ENCODE data around the gene SERPINC1.

The SERPINC1 gene

DNA sequence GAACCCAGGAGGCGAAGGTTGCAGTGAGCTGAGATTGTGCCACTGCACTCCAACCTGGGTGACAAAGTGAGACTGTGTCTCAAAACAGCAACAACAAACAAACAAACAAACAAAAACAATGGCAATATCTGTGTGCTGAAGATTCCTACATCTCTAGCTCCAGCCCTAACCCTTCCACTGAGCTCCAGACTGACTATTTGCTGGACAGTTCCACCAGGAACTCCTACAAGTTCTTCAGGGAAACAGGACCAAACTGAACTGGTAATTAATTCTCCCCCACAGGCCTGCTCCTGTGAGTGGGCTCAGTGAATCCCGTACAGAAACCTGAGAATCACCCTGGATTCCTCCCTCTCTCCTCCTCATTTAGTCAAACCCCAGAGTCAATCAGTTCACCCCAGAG is 1.5 kb downstream of the SERPINC1 start:
- peak; percentile 3 for DNase-seq (ENCODE audit: low read depth)
- TF ChIP-seq CTCF (IDR thresholded peaks at IDR 0.05; ENCODE audit: low read length, missing control alignments) = no peak
- H3K4me3 ChIP-seq (replicated peaks; ENCODE audit: low read depth, low read length) = no peak overlapping the region

GRCh38 chr1:173914366-173914871 is 2.7 kb downstream of the SERPINC1 start:
- peak; percentile 29 for DNase-seq (ENCODE audit: low read depth)
- H3K4me3 ChIP-seq (replicated peaks; ENCODE audit: low read depth, low read length) = no peak overlapping the region
- peak; percentile 63 for TF ChIP-seq CTCF (IDR thresholded peaks at IDR 0.05; ENCODE audit: low read length, missing control alignments)

- H3K4me3 ChIP-seq (replicated peaks; ENCODE audit: low read depth, low read length) = no peak overlapping the region
- no peak for TF ChIP-seq CTCF (IDR thresholded peaks at IDR 0.05; ENCODE audit: low read length, missing control alignments)
- DNase-seq (ENCODE audit: low read depth) = no peak
Observed at GRCh38 chr1:173913111-173913510, 4.0 kb downstream of the SERPINC1 start.

DNA sequence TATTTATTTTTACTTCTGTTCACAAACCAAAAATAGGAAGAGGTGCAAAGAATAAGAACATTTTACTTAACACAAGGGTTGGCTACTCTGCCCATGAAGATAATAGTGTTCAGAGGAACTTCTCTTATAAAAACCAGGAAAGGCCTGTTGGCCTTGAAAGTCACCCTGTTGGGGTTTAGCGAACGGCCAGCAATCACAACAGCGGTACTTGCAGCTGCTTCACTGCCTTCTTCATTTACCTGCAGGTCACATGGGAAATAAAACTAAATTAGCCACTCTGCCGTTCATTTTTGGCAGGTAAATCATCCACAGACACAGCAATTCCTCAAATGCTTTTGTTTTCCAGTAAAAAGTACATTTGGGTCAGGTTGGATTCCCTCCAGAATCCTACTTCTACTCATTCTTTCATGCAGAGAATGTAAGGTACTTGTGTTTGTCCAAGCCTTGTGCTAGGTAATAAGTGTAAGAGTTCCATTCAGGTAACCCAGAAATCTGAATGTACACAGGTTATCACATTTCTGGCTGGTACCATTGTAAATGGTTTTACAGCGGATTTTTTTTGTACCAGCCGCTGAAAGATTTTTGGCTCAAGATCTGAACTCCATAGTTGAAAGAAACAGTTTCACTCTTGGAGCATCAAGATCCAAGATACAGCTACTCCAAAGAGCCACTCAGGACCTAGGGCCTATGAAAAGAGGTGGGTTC is 13.1 kb downstream of the SERPINC1 start:
- TF ChIP-seq CTCF (IDR thresholded peaks at IDR 0.05; ENCODE audit: low read length, missing control alignments) = no peak
- no peak overlapping the region for H3K4me3 ChIP-seq (replicated peaks; ENCODE audit: low read depth, low read length)

DNA sequence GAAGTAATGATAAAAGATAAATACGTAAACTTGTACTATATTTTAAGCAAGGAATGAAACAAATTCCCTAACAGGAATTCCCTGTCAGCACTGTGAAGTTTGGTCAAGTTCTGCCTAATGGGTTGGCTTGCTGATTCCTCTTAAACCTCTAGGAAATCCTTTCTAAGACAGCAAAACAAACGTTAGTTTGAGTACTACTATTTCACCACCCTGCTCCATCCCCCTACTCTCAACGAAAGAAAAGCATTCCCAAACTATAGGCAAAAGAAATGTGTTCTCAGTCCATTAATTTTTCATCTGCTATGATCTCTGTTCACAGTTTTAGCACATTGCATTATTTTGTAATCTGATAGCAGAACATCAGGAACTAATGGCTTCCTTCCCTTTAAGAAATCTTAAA is 16.1 kb downstream of the SERPINC1 start:
- TF ChIP-seq CTCF (IDR thresholded peaks at IDR 0.05; ENCODE audit: low read length, missing control alignments) = no peak
- H3K4me3 ChIP-seq (replicated peaks; ENCODE audit: low read depth, low read length) = no peak overlapping the region
- DNase-seq (ENCODE audit: low read depth) = no peak

More for the DNA sequence above, 13.1 kb downstream of the SERPINC1 start:
- DNase-seq (ENCODE audit: low read depth) = no peak

GRCh38 chr1:173900427-173900826 is 16.7 kb downstream of the SERPINC1 start:
- DNase-seq (ENCODE audit: low read depth) = no peak
- H3K4me3 ChIP-seq (replicated peaks; ENCODE audit: low read depth, low read length) = no peak overlapping the region
- TF ChIP-seq CTCF (IDR thresholded peaks at IDR 0.05; ENCODE audit: low read length, missing control alignments) = no peak

DNA sequence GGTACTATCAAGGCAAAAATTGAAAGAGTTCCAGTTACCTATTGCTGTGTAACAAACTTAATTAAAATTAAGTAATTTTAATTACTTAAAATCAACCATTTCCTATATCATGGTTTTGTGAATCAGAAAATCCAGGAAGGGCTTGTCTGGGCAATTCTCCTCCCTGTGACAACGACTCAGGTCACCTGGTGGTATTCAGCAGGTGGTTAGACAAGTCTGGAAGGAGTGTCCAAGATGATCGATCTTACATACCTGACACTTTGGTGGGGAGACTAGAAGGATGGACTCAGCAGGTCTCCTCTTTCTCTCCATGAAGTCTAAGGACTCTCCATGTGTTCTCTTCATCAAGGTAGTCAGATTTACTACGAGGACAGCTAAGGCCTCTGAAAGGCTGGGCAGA is 22.9 kb downstream of the SERPINC1 start:
- no peak overlapping the region for H3K4me3 ChIP-seq (replicated peaks; ENCODE audit: low read depth, low read length)
- no peak for DNase-seq (ENCODE audit: low read depth)
- TF ChIP-seq CTCF (IDR thresholded peaks at IDR 0.05; ENCODE audit: low read length, missing control alignments) = no peak

All from fibroblast of pulmonary artery (primary cell).